ENCODE data around the gene DMAC2L. TPM values are rescaled to one million over a fixed set of nuclear protein-coding genes. Genes with fewer than 3 reads are reported as not detected.

The DMAC2L gene
- total RNA-seq, 1 donor from 2014 or later, result 17.7 TPM

GRCh38 chr14:50342221-50343078 is 30.3 kb downstream of the DMAC2L start:
- Mint-ChIP-seq H3K4me3 (ENCODE audit: unreplicated experiment) (peak overlapping the region; percentile 29), H3K9me3 (ENCODE audit: unreplicated experiment) (no peaks in the 10 kb centered on the region), H3K4me1 (ENCODE audit: unreplicated experiment) (peaks cover 52% of the 10 kb centered on the region), H3K27me3 (ENCODE audit: unreplicated experiment) (no peaks in the 10 kb centered on the region), H3K36me3 (ENCODE audit: unreplicated experiment) (no peaks in the 10 kb centered on the region), H3K27ac (ENCODE audit: unreplicated experiment) (peak overlapping the region; percentile 92)
- no peak for DNase-seq (ENCODE audit: extremely low spot score, unreplicated experiment)
- peak; percentile 61 for TF ChIP-seq CTCF (IDR thresholded peaks at IDR 0.05)

GRCh38 chr14:50343434-50343833 is 31.3 kb downstream of the DMAC2L start:
- Mint-ChIP-seq H3K4me3 (ENCODE audit: unreplicated experiment) (no peak overlapping the region), H3K27me3 (ENCODE audit: unreplicated experiment) (no peaks in the 10 kb centered on the region), H3K4me1 (ENCODE audit: unreplicated experiment) (peaks cover 57% of the 10 kb centered on the region), H3K36me3 (ENCODE audit: unreplicated experiment) (no peaks in the 10 kb centered on the region), H3K9me3 (ENCODE audit: unreplicated experiment) (no peaks in the 10 kb centered on the region), H3K27ac (ENCODE audit: unreplicated experiment) (peak overlapping the region; percentile 92)
- DNase-seq (ENCODE audit: extremely low spot score, unreplicated experiment), result no peak
- no peak for TF ChIP-seq CTCF (IDR thresholded peaks at IDR 0.05)

- peak overlapping the region; percentile 92 for H3K27ac Mint-ChIP-seq (ENCODE audit: unreplicated experiment)
- peaks cover 63% of the 10 kb centered on the region for H3K4me1 Mint-ChIP-seq (ENCODE audit: unreplicated experiment)
- no peaks in the 10 kb centered on the region for H3K27me3 Mint-ChIP-seq (ENCODE audit: unreplicated experiment)
- no peaks in the 10 kb centered on the region for H3K9me3 Mint-ChIP-seq (ENCODE audit: unreplicated experiment)
- no peak for DNase-seq (ENCODE audit: extremely low spot score, unreplicated experiment)
- peak overlapping the region; percentile 16 for H3K4me3 Mint-ChIP-seq (ENCODE audit: unreplicated experiment)
- H3K36me3 Mint-ChIP-seq (ENCODE audit: unreplicated experiment), result no peaks in the 10 kb centered on the region
- no peak for TF ChIP-seq CTCF (IDR thresholded peaks at IDR 0.05)
These were observed 32.1 kb downstream of the DMAC2L start for GRCh38 chr14:50344116-50344775.

GRCh38 chr14:50344876-50345563 is 32.9 kb downstream of the DMAC2L start:
- no peak for DNase-seq (ENCODE audit: extremely low spot score, unreplicated experiment)
- Mint-ChIP-seq H3K4me3 (ENCODE audit: unreplicated experiment) (no peak overlapping the region), H3K36me3 (ENCODE audit: unreplicated experiment) (no peaks in the 10 kb centered on the region), H3K27me3 (ENCODE audit: unreplicated experiment) (no peaks in the 10 kb centered on the region), H3K27ac (ENCODE audit: unreplicated experiment) (peak overlapping the region; percentile 92), H3K9me3 (ENCODE audit: unreplicated experiment) (no peaks in the 10 kb centered on the region), H3K4me1 (ENCODE audit: unreplicated experiment) (peaks cover 63% of the 10 kb centered on the region)
- TF ChIP-seq CTCF (IDR thresholded peaks at IDR 0.05), result no peak

Data from osteocyte (in vitro differentiated cells).